Trophoblast cell (in vitro differentiated cells and primary cell): Measurements from ENCODE around the gene TRIM13.

ENCODE experiments used
- DNase-seq, 2 donors: peaks; one replicate each; pipeline ENCODE4 v3.0.0-alpha.2; 2016
- H2AFZ ChIP-seq: 2 replicates; pipeline ENCODE4 v1.6.1; 2013; ENCODE audit warnings: low read length, moderate library complexity, mild to moderate bottlenecking; ENCODE audit not compliant: insufficient read depth, poor library complexity
- H2AK5ac ChIP-seq: 2 replicates; pipeline ENCODE4 v1.6.1; 2013; ENCODE audit warnings: mild to moderate bottlenecking, low read length
- H2BK120ac ChIP-seq: 2 replicates; pipeline ENCODE4 v1.6.1; 2013; ENCODE audit warnings: low read length, mild to moderate bottlenecking, moderate library complexity; ENCODE audit not compliant: insufficient read depth, poor library complexity
- H2BK12ac ChIP-seq: 2 replicates; pipeline ENCODE4 v1.6.1; 2013; ENCODE audit warnings: mild to moderate bottlenecking, low read length, moderate library complexity
- H2BK5ac ChIP-seq: 2 replicates; pipeline ENCODE4 v1.6.1; 2013; ENCODE audit warnings: low read length, low read depth, moderate library complexity, mild to moderate bottlenecking; ENCODE audit not compliant: poor library complexity
- H3K14ac ChIP-seq: 2 replicates; pipeline ENCODE4 v1.6.1; 2013; ENCODE audit warnings: mild to moderate bottlenecking, low read length
- H3K18ac ChIP-seq: 2 replicates; pipeline ENCODE4 v1.6.1; 2013; ENCODE audit warnings: mild to moderate bottlenecking, low read length
- H3K23ac ChIP-seq: 2 replicates; pipeline ENCODE4 v1.6.1; 2013; ENCODE audit warnings: low read length
- H3K27ac ChIP-seq: 2 replicates; pipeline ENCODE4 v1.5.1; 2013; ENCODE audit warnings: low read depth, mild to moderate bottlenecking, inconsistent platforms, low read length, moderate library complexity
- H3K27me3 ChIP-seq: 2 replicates; pipeline ENCODE4 v1.6.1; 2013; ENCODE audit warnings: inconsistent platforms, mild to moderate bottlenecking, low read length, moderate library complexity; ENCODE audit not compliant: insufficient read depth
- H3K36me3 ChIP-seq, 2 experiments: 1 replicate in 1 of 2; 2 replicates in 1 of 2; pipeline ENCODE4 v1.6.1; 2013; ENCODE audit warnings: low read length in 2 of 2, mild to moderate bottlenecking in 2 of 2, moderate library complexity in 1 of 2; ENCODE audit not compliant: insufficient read depth in 2 of 2, control insufficient read depth in 1 of 2
- H3K4ac ChIP-seq: 2 replicates; pipeline ENCODE4 v1.6.1; 2013; ENCODE audit warnings: low read depth, mild to moderate bottlenecking, low read length, moderate library complexity
- H3K4me1 ChIP-seq, 2 experiments: 1 replicate in 1 of 2; 2 replicates in 1 of 2; pipeline ENCODE4 v1.6.1; 2013; ENCODE audit warnings: low read length in 2 of 2, mild to moderate bottlenecking in 2 of 2, moderate library complexity in 1 of 2; ENCODE audit not compliant: insufficient read depth in 2 of 2, control insufficient read depth in 1 of 2
- H3K4me2 ChIP-seq: 2 replicates; pipeline ENCODE4 v1.6.1; 2013; ENCODE audit warnings: inconsistent platforms, mild to moderate bottlenecking, low read length, moderate library complexity
- H3K4me3 ChIP-seq: 2 replicates; pipeline ENCODE4 v1.5.1; 2013; ENCODE audit warnings: mild to moderate bottlenecking, low read depth, low read length, inconsistent platforms
- H3K79me1 ChIP-seq: one replicate; pipeline ENCODE4 v1.6.1; 2013; ENCODE audit warnings: low read length
- H3K79me2 ChIP-seq: 2 replicates; pipeline ENCODE4 v1.6.1; 2013; ENCODE audit warnings: low read length, mild to moderate bottlenecking; ENCODE audit not compliant: control insufficient read depth, insufficient read depth, poor library complexity
- H3K9ac ChIP-seq: 2 replicates; pipeline ENCODE4 v1.6.1; 2013; ENCODE audit warnings: mild to moderate bottlenecking, low read length
- H3K9me3 ChIP-seq: 2 replicates; pipeline ENCODE4 v1.6.1; 2013; ENCODE audit warnings: low read depth, mild to moderate bottlenecking, control low read depth, inconsistent platforms, low read length; ENCODE audit not compliant: insufficient read depth
- H4K12ac ChIP-seq: 2 replicates; pipeline ENCODE4 v1.6.1; 2013; ENCODE audit warnings: low read depth, mild to moderate bottlenecking, low read length, moderate library complexity
- H4K8ac ChIP-seq: 2 replicates; pipeline ENCODE4 v1.6.1; 2013; ENCODE audit warnings: low read depth, mild to moderate bottlenecking, low read length, moderate library complexity
- H4K91ac ChIP-seq: one replicate; pipeline ENCODE4 v1.6.1; 2013; ENCODE audit warnings: low read depth, mild to moderate bottlenecking, low read length, moderate library complexity
- WGBS: extraction: QIAGEN DNeasy Blood & Tissue Kit; methylation state at CpG from one replicate; pipeline ENCODE4 v1.1.7; 2013; ENCODE audit warnings: missing lambda C conversion rate; ENCODE audit not compliant: insufficient read length, insufficient coverage; ENCODE audit errors: extremely low coverage; 5-methylcytosine and 5-hydroxymethylcytosine counted together

The TRIM13 gene

GRCh38 chr13:49972709-49973108, 24.1 kb upstream of the TRIM13 start:
- H3K9ac ChIP-seq, result no peak overlapping the region
- H2AK5ac ChIP-seq, result no peak overlapping the region
- no peak overlapping the region for H4K12ac ChIP-seq
- no peak overlapping the region for H3K4me2 ChIP-seq
- no peaks in the 10 kb centered on the region for H3K9me3 ChIP-seq
- H3K79me1 ChIP-seq, result no peaks in the 10 kb centered on the region
- DNase-seq, result no peak
- no peak overlapping the region for H4K8ac ChIP-seq
- no peak overlapping the region for H2BK12ac ChIP-seq
- no peak overlapping the region for H3K27ac ChIP-seq
- no peak overlapping the region for H3K4ac ChIP-seq
- no peaks in the 10 kb centered on the region for H3K4me1 ChIP-seq
- no peak overlapping the region for H3K23ac ChIP-seq
- no peak overlapping the region for H3K18ac ChIP-seq
- no CpG with 5 or more reads among the region's 4 CpGs for WGBS
- no peak overlapping the region for H4K91ac ChIP-seq
- no peaks in the 10 kb centered on the region for H3K27me3 ChIP-seq
- H2AFZ ChIP-seq, result no peak overlapping the region
- no peaks in the 10 kb centered on the region for H3K36me3 ChIP-seq
- H3K79me2 ChIP-seq, result no peaks in the 10 kb centered on the region
- no peak overlapping the region for H2BK120ac ChIP-seq
- H2BK5ac ChIP-seq, result no peak overlapping the region
- no peak overlapping the region for H3K14ac ChIP-seq
- H3K4me3 ChIP-seq, result no peak overlapping the region

- Histone ChIP-seq H3K23ac (no peak overlapping the region), H4K8ac (no peak overlapping the region), H3K4me2 (no peak overlapping the region), H3K36me3 (no peaks in the 10 kb centered on the region), H2BK12ac (no peak overlapping the region), H3K79me2 (no peaks in the 10 kb centered on the region), H3K4me1 (no peaks in the 10 kb centered on the region), H2BK5ac (no peak overlapping the region), H3K4me3 (no peak overlapping the region), H2BK120ac (no peak overlapping the region), H3K27me3 (no peaks in the 10 kb centered on the region), H3K27ac (no peak overlapping the region), H4K91ac (no peak overlapping the region), H3K79me1 (no peaks in the 10 kb centered on the region), H3K9ac (no peak overlapping the region), H2AK5ac (no peak overlapping the region), H3K18ac (no peak overlapping the region), H2AFZ (no peak overlapping the region), H3K4ac (no peak overlapping the region), H4K12ac (no peak overlapping the region), H3K9me3 (no peaks in the 10 kb centered on the region), H3K14ac (no peak overlapping the region)
- no CpG with 5 or more reads among the region's 1 CpG for WGBS
- no peak for DNase-seq
Measured at GRCh38 chr13:49975826-49976225, 21.0 kb upstream of the TRIM13 start.

DNA sequence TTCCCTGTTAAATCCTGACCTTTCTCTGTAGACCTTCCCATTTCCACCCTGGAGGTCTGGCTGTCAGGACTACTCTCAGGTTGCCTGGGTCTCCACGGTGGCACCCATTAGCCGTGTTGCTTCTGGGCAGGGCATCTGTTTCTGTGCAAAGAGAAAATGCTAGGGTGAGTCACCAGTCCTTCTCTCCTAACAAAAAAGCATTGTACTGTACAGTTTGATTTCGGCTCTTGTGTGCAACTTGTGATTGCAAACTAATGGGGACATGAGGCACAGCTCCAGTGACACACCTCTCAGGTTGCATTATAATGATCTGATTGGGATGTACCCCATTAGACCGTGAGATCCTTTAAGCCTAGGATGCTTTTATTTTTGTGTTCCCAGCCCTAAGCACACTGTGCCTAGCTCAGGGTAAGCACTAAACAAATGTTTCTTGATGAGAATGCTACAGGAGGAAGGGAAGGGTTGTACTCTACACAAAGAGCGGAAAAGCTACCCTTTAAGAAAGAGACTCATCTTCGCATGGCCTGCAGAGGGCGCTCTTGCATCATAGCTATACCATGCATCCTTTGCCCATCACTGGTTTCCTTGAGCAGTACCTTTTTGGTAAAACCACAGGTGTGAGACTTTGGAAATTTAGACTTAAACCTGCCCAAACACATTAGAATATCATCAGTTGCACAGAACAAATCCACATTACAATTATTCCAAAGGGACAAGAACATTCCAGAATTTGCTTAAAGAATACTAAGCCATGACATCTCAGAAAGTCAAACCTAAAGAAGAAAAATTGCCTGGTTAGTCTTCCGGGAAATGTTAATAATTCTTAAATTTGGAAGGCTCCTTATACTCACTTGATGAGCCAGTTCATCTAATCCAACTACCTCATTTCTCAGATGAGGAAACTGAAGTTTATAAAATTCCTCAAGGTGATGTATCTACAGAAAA, 20.3 kb upstream of the TRIM13 start:
- Histone ChIP-seq H3K27me3 (no peaks in the 10 kb centered on the region), H3K14ac (no peak overlapping the region), H2BK12ac (no peak overlapping the region), H2AK5ac (no peak overlapping the region), H4K12ac (no peak overlapping the region), H3K79me2 (no peaks in the 10 kb centered on the region), H4K91ac (no peak overlapping the region), H3K9me3 (no peaks in the 10 kb centered on the region), H3K79me1 (no peaks in the 10 kb centered on the region), H3K4ac (no peak overlapping the region), H2BK120ac (no peak overlapping the region), H3K36me3 (no peaks in the 10 kb centered on the region), H3K23ac (no peak overlapping the region), H3K9ac (no peak overlapping the region), H2BK5ac (no peak overlapping the region), H4K8ac (no peak overlapping the region), H3K18ac (no peak overlapping the region), H3K27ac (no peak overlapping the region), H3K4me1 (no peaks in the 10 kb centered on the region), H2AFZ (no peak overlapping the region), H3K4me3 (no peak overlapping the region), H3K4me2 (no peak overlapping the region)
- DNase-seq, result peak; percentile 67 to 88
- no CpG with 5 or more reads among the region's 8 CpGs for WGBS

GRCh38 chr13:49977992-49978391, 18.9 kb upstream of the TRIM13 start:
- no peak overlapping the region for H3K27ac ChIP-seq
- H3K79me2 ChIP-seq, result no peaks in the 10 kb centered on the region
- H3K4me1 ChIP-seq, result no peaks in the 10 kb centered on the region
- no peak for DNase-seq
- H3K4ac ChIP-seq, result no peak overlapping the region
- H3K4me3 ChIP-seq, result no peak overlapping the region
- H4K91ac ChIP-seq, result no peak overlapping the region
- no peak overlapping the region for H3K4me2 ChIP-seq
- H3K9me3 ChIP-seq, result no peaks in the 10 kb centered on the region
- H3K36me3 ChIP-seq, result no peaks in the 10 kb centered on the region
- no peak overlapping the region for H2AK5ac ChIP-seq
- no peak overlapping the region for H3K14ac ChIP-seq
- no peaks in the 10 kb centered on the region for H3K27me3 ChIP-seq
- no peak overlapping the region for H4K12ac ChIP-seq
- 82% methylated on average over 1 of the region's 3 CpGs for WGBS
- H2AFZ ChIP-seq, result no peak overlapping the region
- H3K79me1 ChIP-seq, result no peaks in the 10 kb centered on the region
- no peak overlapping the region for H3K23ac ChIP-seq
- no peak overlapping the region for H2BK12ac ChIP-seq
- no peak overlapping the region for H2BK120ac ChIP-seq
- H2BK5ac ChIP-seq, result no peak overlapping the region
- H3K9ac ChIP-seq, result no peak overlapping the region
- no peak overlapping the region for H3K18ac ChIP-seq
- no peak overlapping the region for H4K8ac ChIP-seq
